ENCODE data around the gene MLANA. TPM values are rescaled to one million over a fixed set of nuclear protein-coding genes. Genes with fewer than 3 reads are reported as not detected.

Gene MLANA
- total RNA-seq, 4 donors from 2014 or later, result not detected

- H3K27me3 ChIP-seq, result no peaks in the 10 kb centered on the region
- intact Hi-C loops (cut with DNase I; ENCODE audit: low total_unique reads), result no loop called here
- H3K36me3 ChIP-seq, result no peaks in the 10 kb centered on the region
- TF ChIP-seq POLR2A (IDR thresholded peaks at IDR 0.05) (no peak), CTCF (IDR thresholded peaks at IDR 0.05) (no peak)
- no peaks in the 10 kb centered on the region for H3K9me3 ChIP-seq
- no peak overlapping the region for H3K4me3 ChIP-seq
- no peak overlapping the region for H3K27ac ChIP-seq
- no peak for DNase-seq
- H3K4me1 ChIP-seq, result no peaks in the 10 kb centered on the region
Observed at GRCh38 chr9:5918460-5918859, 27.8 kb downstream of the MLANA start.

- DNase-seq, result no peak
- no peaks in the 10 kb centered on the region for H3K9me3 ChIP-seq
- H3K4me3 ChIP-seq, result no peak overlapping the region
- H3K27me3 ChIP-seq, result no peaks in the 10 kb centered on the region
- no peak for TF ChIP-seq POLR2A (IDR thresholded peaks at IDR 0.05)
- H3K36me3 ChIP-seq, result no peaks in the 10 kb centered on the region
- intact Hi-C loops (cut with DNase I; ENCODE audit: low total_unique reads), result no loop called here
- H3K27ac ChIP-seq, result no peak overlapping the region
- no peaks in the 10 kb centered on the region for H3K4me1 ChIP-seq
Observed at GRCh38 chr9:5920860-5921328, 30.2 kb downstream of the MLANA start.

- H3K4me1 ChIP-seq, result no peaks in the 10 kb centered on the region
- H3K9me3 ChIP-seq, result no peaks in the 10 kb centered on the region
- no peaks in the 10 kb centered on the region for H3K36me3 ChIP-seq
- no peak overlapping the region for H3K4me3 ChIP-seq
- H3K27ac ChIP-seq, result no peak overlapping the region
- no peaks in the 10 kb centered on the region for H3K27me3 ChIP-seq
- intact Hi-C loops (cut with DNase I; ENCODE audit: low total_unique reads), result no loop called here
- TF ChIP-seq POLR2A (IDR thresholded peaks at IDR 0.05), result no peak
- TF ChIP-seq CTCF (IDR thresholded peaks at IDR 0.05), result no peak
- DNase-seq, result no peak
Observed at GRCh38 chr9:5922192-5922591, 31.5 kb downstream of the MLANA start.

- TF ChIP-seq CTCF (IDR thresholded peaks at IDR 0.05) (no peak), POLR2A (IDR thresholded peaks at IDR 0.05) (no peak)
- Histone ChIP-seq H3K4me1 (no peaks in the 10 kb centered on the region), H3K27ac (no peak overlapping the region), H3K27me3 (no peaks in the 10 kb centered on the region), H3K4me3 (no peak overlapping the region), H3K36me3 (no peaks in the 10 kb centered on the region), H3K9me3 (no peaks in the 10 kb centered on the region)
- DNase-seq, result no peak
- intact Hi-C loops (cut with DNase I; ENCODE audit: low total_unique reads), result no loop called here
Observed at GRCh38 chr9:5931657-5932056, 41.0 kb downstream of the MLANA start.

- Histone ChIP-seq H3K36me3 (no peaks in the 10 kb centered on the region), H3K9me3 (no peaks in the 10 kb centered on the region), H3K4me3 (no peak overlapping the region), H3K27ac (no peak overlapping the region), H3K27me3 (no peaks in the 10 kb centered on the region), H3K4me1 (no peaks in the 10 kb centered on the region)
- intact Hi-C loops (cut with DNase I; ENCODE audit: low total_unique reads), result no loop called here
- TF ChIP-seq POLR2A (IDR thresholded peaks at IDR 0.05), result no peak
- no peak for TF ChIP-seq CTCF (IDR thresholded peaks at IDR 0.05)
- DNase-seq, result no peak
Observed at GRCh38 chr9:5938449-5938848, 47.8 kb downstream of the MLANA start.

GRCh38 chr9:5939530-5939929 is 48.8 kb downstream of the MLANA start:
- DNase-seq, result no peak
- no peaks in the 10 kb centered on the region for H3K4me1 ChIP-seq
- intact Hi-C loops (cut with DNase I; ENCODE audit: low total_unique reads), result no loop called here
- TF ChIP-seq POLR2A (IDR thresholded peaks at IDR 0.05), result no peak
- TF ChIP-seq CTCF (IDR thresholded peaks at IDR 0.05), result no peak
- no peaks in the 10 kb centered on the region for H3K36me3 ChIP-seq
- no peak overlapping the region for H3K27ac ChIP-seq
- H3K27me3 ChIP-seq, result no peaks in the 10 kb centered on the region
- H3K4me3 ChIP-seq, result no peak overlapping the region
- no peaks in the 10 kb centered on the region for H3K9me3 ChIP-seq
